Subcutaneous adipose tissue (tissue), 4 donors: ENCODE data around the gene SMC4. TPM values are rescaled to one million over a fixed set of nuclear protein-coding genes. Genes with fewer than 3 reads are reported as not detected.

Source experiments
- total RNA-seq, 4 donors: library from RNA; depleted of rRNA; stranded (reverse); fragments of >200 nt; gene quantifications; one replicate each; pipeline ENCODE4 v1.1.0, GENCODE V29; 2016
- TF ChIP-seq, protein P1 (sequence below): fragments of 450-650 bp; IDR thresholded peaks from one replicate; pipeline ENCODE4 v1.5.1; 2016; ENCODE audit warnings: low read depth, mild to moderate bottlenecking, control low read depth, antibody characterized with exemption, moderate library complexity

Gene SMC4
- total RNA-seq, 4 donors from 2014 or later = 19.1 to 39.4 (median 35.6) TPM

DNA sequence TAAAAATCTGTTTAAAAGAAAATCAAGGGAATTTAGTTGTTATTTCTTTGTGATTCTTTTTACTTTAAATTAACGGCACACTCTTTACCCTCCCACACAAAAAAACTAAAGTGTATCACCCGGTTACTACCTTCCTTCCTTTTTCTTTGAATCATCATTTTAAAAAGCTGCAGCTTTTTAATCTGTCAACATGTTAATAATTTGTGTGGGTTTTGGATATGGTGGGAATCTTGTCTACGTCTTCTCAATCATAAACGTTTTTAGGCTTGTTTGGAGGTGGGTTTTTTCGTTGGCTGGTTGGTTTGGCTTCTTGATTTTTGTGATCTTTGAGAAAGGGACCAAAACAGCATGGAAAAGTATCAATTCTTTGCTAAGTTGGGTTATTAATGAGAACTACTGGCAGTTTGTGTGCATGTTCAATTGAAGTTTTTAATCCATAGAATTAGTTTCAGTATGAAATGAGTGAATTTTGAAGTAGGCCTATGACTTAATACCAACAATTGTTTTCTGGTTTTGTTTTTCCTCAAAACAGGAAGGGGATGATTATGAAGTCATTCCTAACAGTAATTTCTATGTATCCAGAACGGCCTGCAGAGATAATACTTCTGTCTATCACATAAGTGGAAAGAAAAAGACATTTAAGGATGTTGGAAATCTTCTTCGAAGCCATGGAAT is 4.5 kb downstream of the SMC4 start:
- TF ChIP-seq, protein P1, sequence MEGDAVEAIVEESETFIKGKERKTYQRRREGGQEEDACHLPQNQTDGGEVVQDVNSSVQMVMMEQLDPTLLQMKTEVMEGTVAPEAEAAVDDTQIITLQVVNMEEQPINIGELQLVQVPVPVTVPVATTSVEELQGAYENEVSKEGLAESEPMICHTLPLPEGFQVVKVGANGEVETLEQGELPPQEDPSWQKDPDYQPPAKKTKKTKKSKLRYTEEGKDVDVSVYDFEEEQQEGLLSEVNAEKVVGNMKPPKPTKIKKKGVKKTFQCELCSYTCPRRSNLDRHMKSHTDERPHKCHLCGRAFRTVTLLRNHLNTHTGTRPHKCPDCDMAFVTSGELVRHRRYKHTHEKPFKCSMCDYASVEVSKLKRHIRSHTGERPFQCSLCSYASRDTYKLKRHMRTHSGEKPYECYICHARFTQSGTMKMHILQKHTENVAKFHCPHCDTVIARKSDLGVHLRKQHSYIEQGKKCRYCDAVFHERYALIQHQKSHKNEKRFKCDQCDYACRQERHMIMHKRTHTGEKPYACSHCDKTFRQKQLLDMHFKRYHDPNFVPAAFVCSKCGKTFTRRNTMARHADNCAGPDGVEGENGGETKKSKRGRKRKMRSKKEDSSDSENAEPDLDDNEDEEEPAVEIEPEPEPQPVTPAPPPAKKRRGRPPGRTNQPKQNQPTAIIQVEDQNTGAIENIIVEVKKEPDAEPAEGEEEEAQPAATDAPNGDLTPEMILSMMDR = no peak

DNA sequence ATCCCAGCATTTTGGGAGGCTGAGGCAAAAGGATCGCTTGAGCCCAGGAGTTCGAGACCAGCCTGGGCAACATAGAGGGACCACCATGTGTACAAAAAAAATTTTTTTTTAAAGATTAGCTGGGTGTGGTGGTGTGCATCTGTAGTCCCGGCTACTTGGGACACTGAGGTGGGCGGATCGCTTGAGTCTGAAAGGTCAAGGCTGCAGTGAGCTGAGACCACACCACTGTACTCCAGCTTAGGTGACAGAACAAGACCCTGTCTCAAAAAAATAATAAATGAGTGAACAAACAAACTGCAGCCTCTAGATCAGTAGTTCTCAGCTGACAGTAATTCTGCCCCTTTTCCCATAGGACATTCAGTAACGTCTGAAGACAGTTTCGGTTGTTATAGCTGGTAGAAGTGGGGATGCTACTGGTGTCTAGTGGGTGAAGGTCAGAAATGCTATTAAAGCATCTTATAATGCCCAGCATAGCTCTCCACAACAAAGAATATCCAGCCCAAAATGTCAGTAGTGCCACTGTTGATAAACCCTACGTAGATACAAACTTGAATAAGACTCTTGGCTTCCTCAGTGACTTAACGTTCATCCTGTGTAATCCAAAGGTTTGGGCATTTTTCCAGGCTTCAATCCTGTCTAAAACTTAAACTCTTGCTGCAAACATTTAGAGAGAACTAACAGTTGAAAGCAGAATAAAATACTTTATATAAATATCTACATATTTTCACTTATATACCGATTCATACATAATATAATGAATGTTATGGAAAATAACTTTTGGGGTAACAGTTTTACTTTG is 10.6 kb downstream of the SMC4 start:
- TF ChIP-seq, protein P1 = no peak

DNA sequence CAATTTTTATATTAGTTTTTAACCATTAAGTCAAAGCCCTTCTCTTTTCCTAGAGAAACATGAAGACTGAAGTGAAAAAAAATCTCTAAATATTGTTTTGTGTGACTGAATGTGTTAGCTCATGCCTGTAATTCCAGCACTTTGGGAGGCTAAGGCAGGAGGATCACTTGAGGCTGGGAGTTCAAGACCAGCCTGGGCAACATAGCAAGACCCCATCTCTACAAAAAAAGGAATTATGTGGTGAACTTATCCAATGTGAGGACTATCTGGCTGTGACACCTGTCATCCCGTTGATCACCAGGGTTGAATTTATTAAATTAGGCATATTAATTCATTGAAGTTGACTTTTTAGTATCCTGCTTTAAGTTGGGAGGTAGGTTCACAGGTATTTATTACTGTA is 13.0 kb downstream of the SMC4 start:
- TF ChIP-seq, protein P1 = no peak

DNA sequence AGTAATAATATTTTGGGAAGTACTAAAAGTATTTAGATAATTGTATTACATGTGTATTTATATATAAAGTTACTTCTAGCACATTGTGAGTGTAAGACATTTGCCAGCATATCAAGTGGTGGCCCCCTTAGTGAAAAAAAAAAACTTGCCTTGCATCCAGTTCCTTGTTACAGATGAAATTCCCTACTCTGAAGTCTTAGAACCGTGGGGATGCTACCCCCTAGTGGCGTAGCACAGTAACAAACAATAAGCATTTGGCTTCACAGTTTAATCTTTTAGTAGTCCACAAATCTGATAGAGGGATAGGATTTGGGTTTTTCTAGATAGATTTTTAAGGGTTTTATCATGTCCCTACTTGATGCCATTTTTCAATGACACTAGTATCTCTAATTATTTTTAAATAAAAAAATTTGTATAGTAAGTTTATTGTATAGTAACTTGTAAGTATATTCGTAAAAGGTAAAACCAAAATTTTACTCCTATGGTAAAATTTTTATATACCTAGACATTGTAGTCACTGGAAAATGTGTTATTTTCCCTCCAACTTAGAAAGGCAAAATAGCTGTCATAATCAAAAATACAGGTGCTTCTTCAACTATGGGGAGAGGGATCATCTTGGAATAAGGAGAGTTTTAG is 14.3 kb downstream of the SMC4 start:
- TF ChIP-seq, protein P1 = no peak

DNA sequence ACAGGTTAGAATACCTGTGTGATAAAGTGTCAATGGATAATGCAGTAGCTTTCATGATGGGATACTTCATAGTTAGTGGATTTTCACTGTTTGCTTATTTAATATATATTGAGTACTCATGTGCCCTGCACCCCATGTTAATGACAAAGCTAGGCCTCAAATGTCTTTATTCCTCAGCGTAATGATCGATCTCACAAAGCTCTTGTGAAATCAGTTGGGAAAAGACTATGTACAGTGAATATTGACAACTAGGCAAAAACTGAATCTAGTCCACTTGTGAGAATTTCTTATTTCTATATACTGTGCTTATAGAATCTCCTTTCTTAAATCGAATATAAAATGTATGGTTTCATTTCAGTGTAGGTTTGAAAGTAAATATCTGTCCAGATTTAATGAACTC is 17.9 kb downstream of the SMC4 start:
- TF ChIP-seq, protein P1 = no peak

DNA sequence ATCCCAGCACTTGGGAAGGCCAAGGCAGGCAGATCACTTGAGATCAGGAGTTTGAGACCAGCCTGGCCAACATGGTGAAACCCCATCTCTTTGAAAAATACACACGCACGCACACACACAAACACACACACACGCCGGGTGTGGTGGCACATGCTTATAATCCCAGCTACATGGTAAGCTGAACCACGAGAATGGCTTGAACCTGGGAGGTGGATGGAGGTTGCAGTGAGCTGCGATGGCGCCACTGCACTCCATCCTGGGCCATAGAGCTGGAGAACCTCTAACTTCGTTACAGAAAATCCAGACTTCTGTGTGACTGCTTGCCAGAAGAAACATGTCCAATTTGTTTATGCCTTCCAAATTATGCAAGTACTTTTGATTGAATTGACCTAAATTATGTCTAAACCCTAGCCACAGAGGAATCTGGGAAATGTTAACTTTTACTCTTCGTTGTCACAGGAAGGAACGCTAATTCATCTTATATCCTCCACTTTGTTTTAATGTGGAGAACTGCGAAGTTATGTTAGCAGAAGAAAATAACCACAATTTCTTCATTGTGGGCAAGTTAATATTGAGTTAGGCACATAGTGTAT is 28.5 kb downstream of the SMC4 start:
- TF ChIP-seq, protein P1 = no peak

DNA sequence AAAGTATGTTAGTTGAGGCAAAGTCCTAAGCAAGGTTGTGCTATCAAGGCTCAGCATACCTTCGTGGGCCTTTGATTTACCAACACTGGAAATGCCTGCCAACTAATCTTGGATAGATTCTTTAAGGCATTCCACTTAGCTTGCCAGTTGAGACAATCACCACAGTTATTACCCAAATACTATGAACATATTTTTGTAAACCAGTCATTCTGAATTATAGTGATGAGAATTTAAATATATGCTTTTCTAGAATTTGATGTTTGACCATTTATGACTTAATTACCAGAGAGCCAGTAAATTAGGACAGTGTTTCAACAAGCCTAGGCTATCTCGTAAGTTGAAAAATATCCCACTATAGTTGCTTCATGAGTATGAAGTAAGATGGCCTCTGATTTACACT is 34.6 kb downstream of the SMC4 start:
- TF ChIP-seq, protein P1 = no peak
